NCI-H146 treated with DMSO at 0.1 percent for 48 hours (cell line): ENCODE data around the gene CD68.
A peak's percentile ranks its signal among the peaks of the same experiment; 100 is the strongest.
"Not testable (repeated sequence)": the region's sequence is repeated elsewhere in the genome, so short reads cannot be mapped to it uniquely, and the experiment has no call there.

ENCODE experiments used
- DNase-seq: peaks from one replicate; lab custom pipeline; 2025; ENCODE audit not compliant: unreplicated experiment; lab: John Stamatoyannopoulos, UW

Gene CD68

DNA sequence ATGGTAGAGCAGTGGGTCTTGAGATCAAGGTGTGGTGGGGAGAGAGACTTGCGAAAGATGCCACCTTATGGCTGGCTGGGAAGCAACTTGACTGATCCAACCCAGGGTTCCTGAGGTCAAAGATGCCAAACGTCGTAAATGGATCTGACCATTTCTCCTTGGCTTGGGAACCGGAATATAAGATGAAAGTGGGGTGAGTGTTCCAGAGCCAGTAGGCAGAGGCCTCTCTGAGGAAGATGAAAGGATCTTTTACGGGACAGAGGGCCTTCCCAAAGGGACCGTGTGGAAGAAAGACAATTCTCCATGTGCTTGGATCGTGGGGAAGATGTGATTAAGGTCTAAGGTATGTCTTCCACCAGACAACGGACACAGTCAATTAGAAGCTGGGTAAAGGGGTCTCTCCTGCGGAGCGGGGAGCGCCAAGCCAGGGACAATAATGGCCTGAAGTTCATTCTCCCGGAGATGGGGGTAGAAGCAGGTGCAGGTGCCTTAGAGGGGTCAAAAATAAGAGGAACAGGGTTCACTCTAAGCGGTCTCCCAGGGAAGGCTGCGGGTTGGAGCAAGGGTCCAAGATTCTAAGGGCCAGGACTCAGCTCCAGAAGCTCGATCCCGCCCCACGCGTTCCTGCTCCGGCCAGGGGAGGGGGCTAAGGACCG lies 34.5 kb downstream of the CD68 start:
- DNase-seq, result no peak

DNA sequence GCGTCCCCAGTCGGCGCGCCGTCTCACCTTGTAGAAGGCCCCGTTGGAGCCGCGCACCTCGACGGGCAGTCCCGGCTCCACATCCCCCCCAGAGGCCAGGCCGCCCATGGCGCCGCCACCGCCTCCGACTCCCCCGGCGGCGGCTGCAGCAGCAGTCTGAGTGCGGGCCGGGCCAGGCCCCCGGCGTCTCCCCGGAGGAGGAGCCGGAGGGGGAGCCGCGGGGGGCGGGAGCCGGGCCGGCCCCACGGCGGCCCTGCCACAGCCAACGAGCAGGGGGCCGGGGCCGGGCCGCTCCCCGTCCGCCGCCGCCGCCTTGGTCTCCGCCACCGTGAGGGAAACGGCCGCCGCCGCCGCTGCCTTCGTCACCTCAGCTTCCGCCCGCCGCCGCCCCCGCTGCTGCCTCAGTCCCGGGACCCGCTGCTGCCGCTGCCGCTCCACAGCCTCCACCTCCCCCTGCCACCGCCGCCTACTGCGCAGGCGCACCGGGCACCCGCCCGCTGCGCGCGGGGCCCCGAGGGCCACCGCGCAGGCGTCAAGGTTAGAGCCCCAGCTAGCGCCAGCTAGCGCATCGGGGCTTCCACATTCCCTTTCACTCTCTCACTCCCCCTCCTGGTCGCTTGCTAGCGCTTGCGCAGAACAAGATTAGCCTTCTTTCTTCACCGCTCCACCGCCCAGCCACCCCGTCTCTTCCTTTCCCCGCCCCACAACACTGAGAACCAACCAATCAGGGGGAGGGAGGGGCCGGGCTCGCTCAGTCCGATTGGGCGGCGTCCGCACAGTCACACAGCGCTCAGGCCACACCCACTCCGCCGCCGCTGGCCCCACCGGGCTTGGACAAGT lies 35.2 kb downstream of the CD68 start, which contains the start of gene FXR2:
Gene FXR2 (minus strand): TSS at position 473 of the 840 bp plus-strand sequence. CDS start 365 bp downstream, at position 108.
- DNase-seq, result peak; percentile 100

DNA sequence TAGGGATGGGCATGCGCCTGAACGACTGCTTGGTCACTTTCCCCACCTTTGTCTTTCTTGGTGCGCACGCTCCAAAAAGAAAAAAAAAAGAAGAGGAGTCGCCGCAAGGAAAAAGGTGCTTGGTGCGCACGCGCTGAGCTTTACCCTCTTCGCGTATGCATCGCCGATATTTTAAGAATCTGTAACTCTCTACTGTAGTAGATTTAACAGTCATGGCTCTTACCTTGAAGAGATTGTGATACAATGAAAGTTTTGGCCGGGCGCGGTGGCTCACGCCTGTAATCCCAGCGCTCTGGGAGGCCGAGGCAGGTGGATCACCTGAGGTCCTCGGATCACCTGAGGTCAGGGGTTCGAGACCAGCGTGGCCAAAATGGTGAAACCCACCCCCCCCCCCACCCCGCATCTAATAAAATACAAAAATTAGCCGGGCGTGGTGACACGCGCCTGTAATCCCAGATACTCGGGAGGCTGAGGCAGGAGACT lies 35.9 kb downstream of the CD68 start:
- DNase-seq, result no peak

- no peak for DNase-seq
Measured at GRCh38 chr17:7618608-7619007, 39.2 kb downstream of the CD68 start.

DNA sequence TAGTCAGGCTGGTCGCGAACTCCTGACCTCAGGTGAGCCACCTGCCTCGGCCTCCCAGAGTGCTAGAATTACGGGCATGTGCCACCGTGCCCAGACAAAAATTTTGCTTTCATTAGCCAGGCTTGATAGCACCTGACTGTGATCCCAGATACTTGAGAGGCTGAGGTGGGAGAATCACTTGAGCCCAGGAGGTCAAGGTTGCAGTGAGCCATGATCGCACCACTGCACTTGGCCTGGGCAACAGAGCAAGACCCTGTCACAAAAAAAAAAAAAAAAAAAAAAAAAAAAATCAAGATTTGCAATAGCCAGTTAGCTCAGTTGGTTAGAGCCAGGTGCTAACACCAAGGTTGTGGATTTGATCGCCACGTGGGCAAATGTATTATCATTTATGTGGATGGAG lies 41.4 kb downstream of the CD68 start:
- DNase-seq, result no peak

GRCh38 chr17:7623661-7624060 lies 44.2 kb downstream of the CD68 start:
- DNase-seq, result no peak

GRCh38 chr17:7625749-7626148 lies 46.3 kb downstream of the CD68 start:
- DNase-seq, result not testable (repeated sequence)

DNA sequence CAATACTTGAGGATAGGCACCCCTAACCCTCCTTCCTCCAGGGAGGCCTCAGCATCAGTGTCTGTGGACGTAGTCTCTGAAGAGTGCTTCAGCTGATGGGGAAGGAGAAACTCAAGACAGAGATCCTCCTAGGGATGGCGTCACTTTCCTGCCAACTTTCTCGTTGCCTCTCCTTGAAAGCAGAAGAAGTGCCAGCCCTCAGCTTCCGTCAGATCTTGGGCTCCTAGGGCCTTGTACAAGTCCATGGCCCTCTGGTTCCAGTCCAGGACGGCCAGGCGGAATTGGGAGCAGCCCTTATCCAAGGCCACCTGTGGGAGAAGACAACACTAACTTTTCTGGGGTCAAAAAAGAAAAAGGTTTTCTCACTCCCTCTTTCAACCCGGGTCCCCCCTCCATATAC lies 46.9 kb downstream of the CD68 start:
- DNase-seq, result no peak

GRCh38 chr17:7626956-7627249 lies 47.5 kb downstream of the CD68 start:
- DNase-seq, result no peak

- peak; percentile 71 for DNase-seq
Measured at GRCh38 chr17:7627250-7628121, 48.0 kb downstream of the CD68 start, which contains the start of gene SAT2. SAT2 (minus strand) TSS chr17:7627821; CDS start chr17:7627635, 186 bp downstream.

DNA sequence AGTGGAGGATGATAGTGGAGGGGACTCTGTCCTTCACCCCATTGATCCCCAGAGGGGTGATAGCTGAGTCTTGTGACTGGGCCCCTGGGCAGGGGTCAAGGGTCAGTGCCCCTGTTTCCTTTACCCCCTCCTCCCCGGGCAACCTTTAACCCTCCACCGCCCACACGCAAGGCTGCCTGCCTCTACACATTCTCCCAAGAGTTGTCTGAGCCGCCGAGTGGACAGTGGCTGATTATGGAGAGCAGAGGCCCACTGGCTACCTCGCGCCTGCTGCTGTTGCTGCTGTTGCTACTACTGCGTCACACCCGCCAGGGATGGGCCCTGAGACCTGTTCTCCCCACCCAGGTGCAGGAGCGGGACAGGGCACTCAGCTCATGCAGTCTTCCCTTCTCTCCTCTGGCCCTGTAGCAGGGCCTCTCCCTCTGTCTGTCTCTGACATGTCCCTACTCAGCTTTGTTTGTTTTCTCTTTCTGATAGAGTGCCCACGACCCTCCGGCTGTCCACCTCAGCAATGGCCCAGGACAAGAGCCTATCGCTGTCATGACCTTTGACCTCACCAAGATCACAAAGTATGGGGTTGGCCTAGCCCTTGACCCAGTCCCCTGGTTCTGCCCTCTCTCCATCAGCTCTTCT lies 50.6 kb downstream of the CD68 start, which contains the start of gene SHBG:
Gene SHBG (plus strand): TSS at position 197 of the 633 bp plus-strand sequence. CDS start 38 bp downstream, at position 235.
- no peak for DNase-seq
